ENCODE data around the gene SLC22A4.

Gene SLC22A4

GRCh38 chr5:132353486-132353995, 59.3 kb downstream of the SLC22A4 start:
- Histone ChIP-seq H3K79me1 (ENCODE audit: low read length) (no peaks in the 10 kb centered on the region), H3K9ac (ENCODE audit: low read length) (no peak overlapping the region), H3K14ac (ENCODE audit: low read length) (no peak overlapping the region), H2BK5ac (ENCODE audit: low read depth, low read length, poor library complexity) (no peak overlapping the region), H2AFZ (ENCODE audit: insufficient read depth, low read length, poor library complexity) (no peak overlapping the region), H3K23ac (ENCODE audit: low read length) (no peak overlapping the region), H3K4me3 (ENCODE audit: low read depth, low read length) (no peak overlapping the region), H4K12ac (ENCODE audit: low read depth, low read length) (no peak overlapping the region), H3K36me3 (ENCODE audit: control insufficient read depth in 1 of 2, insufficient read depth in 2 of 2, low read length in 2 of 2) (no peaks in the 10 kb centered on the region), H4K8ac (ENCODE audit: low read depth, low read length) (no peak overlapping the region), H3K4me1 (ENCODE audit: control insufficient read depth in 1 of 2, insufficient read depth in 2 of 2, low read length in 2 of 2) (no peaks in the 10 kb centered on the region), H3K27ac (ENCODE audit: low read depth, low read length) (no peak overlapping the region), H3K18ac (ENCODE audit: low read length) (no peak overlapping the region), H3K4ac (ENCODE audit: low read depth, low read length) (no peak overlapping the region), H2BK12ac (ENCODE audit: low read length) (no peak overlapping the region), H2AK5ac (ENCODE audit: low read length) (no peak overlapping the region), H3K79me2 (ENCODE audit: control insufficient read depth, insufficient read depth, low read length, poor library complexity) (no peaks in the 10 kb centered on the region), H3K27me3 (ENCODE audit: insufficient read depth, low read length) (no peaks in the 10 kb centered on the region), H3K9me3 (ENCODE audit: insufficient read depth, low read depth, low read length) (peaks cover 5% of the 10 kb centered on the region), H4K91ac (ENCODE audit: low read depth, low read length) (no peak overlapping the region), H2BK120ac (ENCODE audit: insufficient read depth, low read length, poor library complexity) (no peak overlapping the region), H3K4me2 (ENCODE audit: low read length) (no peak overlapping the region)
- no CpG with 5 or more reads among the region's 1 CpG for WGBS (ENCODE audit: extremely low coverage, insufficient coverage, insufficient read length)
- DNase-seq = no peak

- no peak overlapping the region for H2BK12ac ChIP-seq (ENCODE audit: low read length)
- no peak overlapping the region for H4K91ac ChIP-seq (ENCODE audit: low read depth, low read length)
- H3K9ac ChIP-seq (ENCODE audit: low read length) = no peak overlapping the region
- WGBS (ENCODE audit: extremely low coverage, insufficient coverage, insufficient read length) = no CpG with 5 or more reads among the region's 1 CpG
- no peak overlapping the region for H4K12ac ChIP-seq (ENCODE audit: low read depth, low read length)
- no peak overlapping the region for H2AFZ ChIP-seq (ENCODE audit: insufficient read depth, low read length, poor library complexity)
- no peak overlapping the region for H3K18ac ChIP-seq (ENCODE audit: low read length)
- no peaks in the 10 kb centered on the region for H3K27me3 ChIP-seq (ENCODE audit: insufficient read depth, low read length)
- no peak overlapping the region for H3K4me3 ChIP-seq (ENCODE audit: low read depth, low read length)
- no peak overlapping the region for H3K14ac ChIP-seq (ENCODE audit: low read length)
- no peak overlapping the region for H3K23ac ChIP-seq (ENCODE audit: low read length)
- no peak for DNase-seq
- no peak overlapping the region for H3K4ac ChIP-seq (ENCODE audit: low read depth, low read length)
- H4K8ac ChIP-seq (ENCODE audit: low read depth, low read length) = no peak overlapping the region
- H3K27ac ChIP-seq (ENCODE audit: low read depth, low read length) = no peak overlapping the region
- H2AK5ac ChIP-seq (ENCODE audit: low read length) = no peak overlapping the region
- no peak overlapping the region for H3K4me2 ChIP-seq (ENCODE audit: low read length)
- no peaks in the 10 kb centered on the region for H3K4me1 ChIP-seq (ENCODE audit: control insufficient read depth in 1 of 2, insufficient read depth in 2 of 2, low read length in 2 of 2)
- no peaks in the 10 kb centered on the region for H3K36me3 ChIP-seq (ENCODE audit: control insufficient read depth in 1 of 2, insufficient read depth in 2 of 2, low read length in 2 of 2)
- no peak overlapping the region for H2BK5ac ChIP-seq (ENCODE audit: low read depth, low read length, poor library complexity)
- no peaks in the 10 kb centered on the region for H3K79me1 ChIP-seq (ENCODE audit: low read length)
- H3K79me2 ChIP-seq (ENCODE audit: control insufficient read depth, insufficient read depth, low read length, poor library complexity) = no peaks in the 10 kb centered on the region
- H2BK120ac ChIP-seq (ENCODE audit: insufficient read depth, low read length, poor library complexity) = no peak overlapping the region
- peaks cover under 1% of the 10 kb centered on the region for H3K9me3 ChIP-seq (ENCODE audit: insufficient read depth, low read depth, low read length)
Measured at GRCh38 chr5:132354381-132355139, 60.4 kb downstream of the SLC22A4 start.

- Histone ChIP-seq H3K79me1 (ENCODE audit: low read length) (no peaks in the 10 kb centered on the region), H3K27ac (ENCODE audit: low read depth, low read length) (no peak overlapping the region), H3K4me2 (ENCODE audit: low read length) (no peak overlapping the region), H3K79me2 (ENCODE audit: control insufficient read depth, insufficient read depth, low read length, poor library complexity) (no peaks in the 10 kb centered on the region), H2BK5ac (ENCODE audit: low read depth, low read length, poor library complexity) (no peak overlapping the region), H3K14ac (ENCODE audit: low read length) (no peak overlapping the region), H3K27me3 (ENCODE audit: insufficient read depth, low read length) (no peaks in the 10 kb centered on the region), H3K18ac (ENCODE audit: low read length) (no peak overlapping the region), H4K12ac (ENCODE audit: low read depth, low read length) (no peak overlapping the region), H3K9me3 (ENCODE audit: insufficient read depth, low read depth, low read length) (no peaks in the 10 kb centered on the region), H3K4me3 (ENCODE audit: low read depth, low read length) (no peak overlapping the region), H2BK12ac (ENCODE audit: low read length) (no peak overlapping the region), H4K8ac (ENCODE audit: low read depth, low read length) (no peak overlapping the region), H3K23ac (ENCODE audit: low read length) (no peak overlapping the region), H3K4ac (ENCODE audit: low read depth, low read length) (no peak overlapping the region), H2AK5ac (ENCODE audit: low read length) (no peak overlapping the region), H3K4me1 (ENCODE audit: control insufficient read depth in 1 of 2, insufficient read depth in 2 of 2, low read length in 2 of 2) (no peaks in the 10 kb centered on the region), H3K9ac (ENCODE audit: low read length) (no peak overlapping the region), H4K91ac (ENCODE audit: low read depth, low read length) (no peak overlapping the region), H2AFZ (ENCODE audit: insufficient read depth, low read length, poor library complexity) (no peak overlapping the region), H2BK120ac (ENCODE audit: insufficient read depth, low read length, poor library complexity) (no peak overlapping the region), H3K36me3 (ENCODE audit: control insufficient read depth in 1 of 2, insufficient read depth in 2 of 2, low read length in 2 of 2) (no peaks in the 10 kb centered on the region)
- DNase-seq = no peak
- no CpG with 5 or more reads among the region's 3 CpGs for WGBS (ENCODE audit: extremely low coverage, insufficient coverage, insufficient read length)
Measured at GRCh38 chr5:132355140-132355765, 61.1 kb downstream of the SLC22A4 start.

GRCh38 chr5:132358775-132359174, 64.6 kb downstream of the SLC22A4 start:
- Histone ChIP-seq H2AK5ac (ENCODE audit: low read length) (no peak overlapping the region), H3K4me1 (ENCODE audit: control insufficient read depth in 1 of 2, insufficient read depth in 2 of 2, low read length in 2 of 2) (no peaks in the 10 kb centered on the region), H3K18ac (ENCODE audit: low read length) (no peak overlapping the region), H2BK120ac (ENCODE audit: insufficient read depth, low read length, poor library complexity) (no peak overlapping the region), H3K27ac (ENCODE audit: low read depth, low read length) (no peak overlapping the region), H3K23ac (ENCODE audit: low read length) (no peak overlapping the region), H3K27me3 (ENCODE audit: insufficient read depth, low read length) (no peaks in the 10 kb centered on the region), H3K79me2 (ENCODE audit: control insufficient read depth, insufficient read depth, low read length, poor library complexity) (no peaks in the 10 kb centered on the region), H3K9me3 (ENCODE audit: insufficient read depth, low read depth, low read length) (no peaks in the 10 kb centered on the region), H2BK12ac (ENCODE audit: low read length) (no peak overlapping the region), H4K12ac (ENCODE audit: low read depth, low read length) (no peak overlapping the region), H3K4me2 (ENCODE audit: low read length) (no peak overlapping the region), H3K9ac (ENCODE audit: low read length) (no peak overlapping the region), H3K79me1 (ENCODE audit: low read length) (no peaks in the 10 kb centered on the region), H3K36me3 (ENCODE audit: control insufficient read depth in 1 of 2, insufficient read depth in 2 of 2, low read length in 2 of 2) (no peaks in the 10 kb centered on the region), H4K8ac (ENCODE audit: low read depth, low read length) (no peak overlapping the region), H3K4me3 (ENCODE audit: low read depth, low read length) (no peak overlapping the region), H2AFZ (ENCODE audit: insufficient read depth, low read length, poor library complexity) (no peak overlapping the region), H3K4ac (ENCODE audit: low read depth, low read length) (no peak overlapping the region), H4K91ac (ENCODE audit: low read depth, low read length) (no peak overlapping the region), H2BK5ac (ENCODE audit: low read depth, low read length, poor library complexity) (no peak overlapping the region), H3K14ac (ENCODE audit: low read length) (no peak overlapping the region)
- DNase-seq = no peak
- no CpG with 5 or more reads among the region's 1 CpG for WGBS (ENCODE audit: extremely low coverage, insufficient coverage, insufficient read length)
